ENCODE results near the gene KLHL6. TPM values are rescaled to one million over a fixed set of nuclear protein-coding genes. Genes with fewer than 3 reads are reported as not detected.
A peak's percentile ranks its signal among the peaks of the same experiment; 100 is the strongest.

The KLHL6 gene
- total and polyA plus RNA-seq, 2 of the 13 experiments (the other 11 are each of a cell fraction or from before 2014, with no cell fraction given): not detected

GRCh38 chr3:183519891-183520290, 35.6 kb downstream of the KLHL6 start (continued):
- no peak for TF ChIP-seq ZNF800 (CRISPR knock-in tag; IDR thresholded peaks at IDR 0.05)
- TF ChIP-seq KDM3A (CRISPR knock-in tag; IDR thresholded peaks at IDR 0.05; ENCODE audit: low read depth): no peak
- TF ChIP-seq ZNF883 (CRISPR knock-in tag; IDR thresholded peaks at IDR 0.05; ENCODE audit: not compliant biosample characterization): no peak

- no peaks in the 10 kb centered on the region for H3K36me3 ChIP-seq (replicated peaks in 1 of 2; ENCODE audit: control insufficient read depth in 1 of 2, insufficient read depth in 2 of 2, low read length in 2 of 2)
- H2AFZ ChIP-seq (ENCODE audit: low read length): peak overlapping the region; percentile 56
- H3K79me2 ChIP-seq (ENCODE audit: insufficient read depth, low read length): no peaks in the 10 kb centered on the region
- peaks cover 0 to 26% of the 10 kb centered on the region in 2 experiments; a peak in 3 of 5 replicates for H3K27me3 ChIP-seq (ENCODE audit: control insufficient read depth in 1 of 2, insufficient read depth in 2 of 2, low read length in 2 of 2)
- FAIRE-seq (no peak), DNase-seq (ENCODE audit: low spot score) (no peak), ATAC-seq (no peak)
- no TSS peak for BruUV-seq (replicated peaks)
- no peak overlapping the region for H3K27ac ChIP-seq (ENCODE audit: extremely low read length, insufficient read depth, low read length)
- no peak overlapping the region for H3K4me3 ChIP-seq (replicated peaks in 1 of 3; ENCODE audit: insufficient read depth in 1 of 3, low read depth in 2 of 3, low read length in 3 of 3)
- ChIA-PET POLR2A (no interaction called here), CTCF (ENCODE audit: low intra/inter-chr PET ratio, low total read pairs) (no interaction called here)
- no peaks in the 10 kb centered on the region for H3K9me3 ChIP-seq (ENCODE audit: low read length)
- H4K20me1 ChIP-seq (ENCODE audit: insufficient read depth, low read length): no peaks in the 10 kb centered on the region
- H3K4me1 ChIP-seq (ENCODE audit: insufficient read depth, low read length): peaks cover 29% of the 10 kb centered on the region
- in situ Hi-C loops (cut with HindIII; ENCODE audit: extremely low pct_ligation_motif_present, low pct_unique_long_range_greater_than_20kb): no loop called here
- 16% methylated on average over 10 of the region's 10 CpGs for WGBS (ENCODE audit: low lambda C conversion rate)
- peak overlapping the region; percentile 43 for H3K4me2 ChIP-seq (ENCODE audit: low read depth, low read length)
- H3K9ac ChIP-seq (ENCODE audit: insufficient read depth, low read depth, low read length): no peak overlapping the region
- intact Hi-C loops (cut with micrococcal nuclease; ENCODE audit: unreplicated experiment): no loop called here
- no peak for TF ChIP-seq ZNF644 (CRISPR knock-in tag; IDR thresholded peaks at IDR 0.05; ENCODE audit: low read depth)
- TF ChIP-seq ZNF574 (CRISPR knock-in tag; IDR thresholded peaks at IDR 0.05): no peak
- TF ChIP-seq ZNF597 (CRISPR knock-in tag; IDR thresholded peaks at IDR 0.05): no peak
- no peak for TF ChIP-seq USF2 (IDR thresholded peaks at IDR 0.05; ENCODE audit: low read depth, low read length)
- no peak for TF ChIP-seq USF2 (CRISPR knock-in tag; IDR thresholded peaks at IDR 0.05; ENCODE audit: borderline replicate concordance)
- no peak for TF ChIP-seq ZSCAN22 (CRISPR knock-in tag; IDR thresholded peaks at IDR 0.05)
- no peak for TF ChIP-seq MYPOP (CRISPR knock-in tag; IDR thresholded peaks at IDR 0.05)
- TF ChIP-seq ZNF678 (CRISPR knock-in tag; IDR thresholded peaks at IDR 0.05): no peak
These were observed 36.8 kb downstream of the KLHL6 start for GRCh38 chr3:183518491-183519251.

Data from HepG2 (cell line).